Mucosa of gallbladder (tissue), 1 donor: ENCODE data around the gene EFNB1. TPM values are rescaled to one million over a fixed set of nuclear protein-coding genes. Genes with fewer than 3 reads are reported as not detected.
"Not testable (repeated sequence)": the region's sequence is repeated elsewhere in the genome, so short reads cannot be mapped to it uniquely, and the experiment has no call there.

Experiments used
- DNase-seq: peaks from one replicate; pipeline ENCODE4 v3.0.0-alpha.2; 2020; ENCODE audit warnings: low spot score
- total RNA-seq: library from RNA; stranded (reverse); gene quantifications from one replicate; pipeline ENCODE4 v1.2.1, GENCODE V29; 2021
- donor health status: DM: no; HTN: no; CAD: no.

EFNB1 gene
- 134 TPM for total RNA-seq

DNA sequence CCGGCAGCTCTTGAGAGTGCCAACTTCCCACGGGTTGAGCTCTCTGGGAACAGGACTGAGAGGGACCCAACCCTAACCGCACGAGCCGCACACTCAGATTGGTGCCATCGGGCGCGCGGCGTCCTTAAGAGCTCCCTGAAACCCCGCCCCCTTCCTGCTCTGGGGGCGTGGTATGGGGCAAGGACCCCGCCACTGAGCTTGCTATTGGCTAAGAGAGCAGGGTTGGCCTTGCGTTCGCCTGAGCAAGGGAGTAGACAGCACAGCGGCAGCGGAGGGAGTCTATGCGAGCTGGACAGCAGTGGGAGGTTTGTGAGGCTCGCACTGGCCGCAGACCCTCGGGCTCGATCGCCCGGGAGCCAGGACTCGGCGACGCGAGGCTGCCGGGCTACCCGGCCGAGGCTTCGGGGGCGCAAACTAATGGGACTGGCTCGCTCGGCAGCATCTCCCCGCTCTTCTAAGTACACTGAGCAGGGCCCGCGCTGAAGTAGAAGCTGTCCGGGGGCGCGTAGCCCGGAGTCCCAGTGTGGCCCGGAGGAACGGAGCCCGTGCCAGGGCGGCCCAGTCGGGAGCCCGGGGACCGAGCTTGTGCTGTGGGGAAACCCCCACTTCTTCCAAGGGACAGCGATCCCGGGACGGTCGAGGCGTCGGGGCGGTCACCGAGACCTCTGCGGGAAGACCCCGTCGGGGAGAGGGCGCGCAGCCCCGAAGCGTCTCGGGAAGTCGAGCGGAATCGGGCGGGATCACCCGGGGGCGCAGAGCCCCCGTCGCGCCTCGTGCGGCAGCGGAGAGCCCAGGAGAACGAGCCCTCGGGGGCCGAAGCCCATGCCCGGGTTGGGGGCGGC is at the start of gene EFNB1:
Gene EFNB1, plus strand, starts transcription at position 282 of the 842 bp plus-strand sequence. CDS start 756 bp downstream, outside the sequence.
- peak; percentile 92 for DNase-seq

DNA sequence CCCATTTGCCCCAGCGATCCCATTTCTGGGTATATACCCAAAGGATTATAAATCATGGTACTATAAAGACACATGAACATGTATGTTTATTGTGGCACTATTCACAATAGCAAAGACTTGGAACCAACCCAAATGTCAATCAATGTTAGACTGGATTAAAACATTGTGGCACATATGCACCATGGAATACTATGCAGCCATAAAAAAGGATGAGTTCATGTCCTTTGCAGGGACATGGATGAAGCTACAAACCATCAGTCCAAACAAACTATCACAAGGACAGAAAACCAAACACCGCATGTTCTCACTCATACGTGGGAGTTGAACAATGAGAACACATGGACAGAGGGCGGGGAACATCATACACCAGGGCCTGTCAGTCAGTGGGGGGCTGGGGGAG is 47.5 kb upstream of the EFNB1 start:
- DNase-seq = not testable (repeated sequence)

DNA sequence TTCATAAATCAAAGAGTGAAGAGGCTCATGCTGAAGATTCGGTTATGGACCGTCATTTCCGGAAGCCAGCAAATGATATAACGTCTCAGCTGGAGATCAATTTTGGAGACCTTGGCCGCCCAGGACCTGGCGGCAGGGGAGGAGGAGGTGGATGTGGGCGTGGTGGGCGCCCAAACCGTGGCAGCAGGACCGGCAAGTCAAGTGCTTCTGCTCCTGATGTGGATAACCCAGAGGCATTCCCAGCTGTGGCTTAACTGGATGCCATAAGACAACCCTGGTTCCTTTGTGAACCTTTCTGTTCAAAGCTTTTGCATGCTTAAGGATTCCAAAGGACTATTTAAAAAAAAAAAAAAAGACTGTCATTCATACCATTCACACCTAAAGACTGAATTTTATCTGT is 44.0 kb upstream of the EFNB1 start:
- no peak for DNase-seq

DNA sequence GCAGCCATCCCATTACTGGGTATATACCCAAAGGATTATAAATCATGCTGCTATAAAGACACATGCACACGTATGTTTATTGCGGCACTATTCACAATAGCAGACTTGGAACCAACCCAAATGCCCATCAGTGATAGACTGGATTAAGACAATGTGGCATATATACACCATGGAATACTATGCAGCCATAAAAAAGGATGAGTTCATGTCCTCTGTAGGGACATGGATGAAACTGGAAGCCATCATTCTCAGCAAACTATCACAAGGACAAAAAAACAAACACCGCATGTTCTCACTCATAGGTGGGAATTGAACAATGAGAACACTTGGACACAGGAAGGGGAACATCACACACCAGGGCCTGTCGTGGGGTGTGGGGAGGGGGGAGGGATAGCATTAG is 42.2 kb upstream of the EFNB1 start:
- not testable (repeated sequence) for DNase-seq

DNA sequence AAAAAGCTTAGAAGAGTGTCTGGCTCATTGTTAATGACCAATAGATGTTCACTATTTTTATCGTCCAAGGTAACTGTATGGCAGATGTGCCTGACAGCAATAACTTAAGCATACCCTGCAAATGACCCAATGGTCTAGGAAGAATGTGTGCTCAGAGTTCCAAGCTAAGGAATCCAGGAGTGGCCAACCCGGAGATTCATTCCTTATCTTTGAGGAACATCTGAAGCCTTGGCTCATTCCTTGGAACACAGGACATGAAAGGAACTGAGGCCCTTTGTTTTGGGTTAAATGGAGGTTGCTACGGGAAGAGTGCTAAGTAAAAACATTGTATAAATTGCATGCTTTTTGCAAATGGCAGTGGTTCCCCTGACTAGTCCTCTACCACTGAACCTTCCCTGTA is 38.9 kb upstream of the EFNB1 start:
- no peak for DNase-seq

DNA sequence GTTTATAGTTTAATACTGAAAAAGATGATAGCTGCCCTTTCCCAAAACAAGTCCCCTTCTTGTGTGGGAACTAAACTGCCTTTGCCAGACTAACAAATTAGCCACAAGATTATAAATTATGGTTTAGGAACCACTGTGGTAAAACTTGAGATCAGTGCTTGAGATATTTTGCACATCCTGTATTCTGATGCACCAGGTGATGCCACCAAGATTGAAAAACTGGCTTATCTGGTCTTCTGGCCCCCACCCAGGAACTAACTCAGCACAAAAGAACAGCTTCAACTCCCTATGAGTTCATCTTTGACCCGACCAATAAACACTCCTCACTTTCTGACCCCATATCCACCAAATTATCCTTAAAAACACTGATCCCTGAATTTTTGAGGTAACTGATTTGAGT is 36.7 kb upstream of the EFNB1 start:
- DNase-seq = no peak

DNA sequence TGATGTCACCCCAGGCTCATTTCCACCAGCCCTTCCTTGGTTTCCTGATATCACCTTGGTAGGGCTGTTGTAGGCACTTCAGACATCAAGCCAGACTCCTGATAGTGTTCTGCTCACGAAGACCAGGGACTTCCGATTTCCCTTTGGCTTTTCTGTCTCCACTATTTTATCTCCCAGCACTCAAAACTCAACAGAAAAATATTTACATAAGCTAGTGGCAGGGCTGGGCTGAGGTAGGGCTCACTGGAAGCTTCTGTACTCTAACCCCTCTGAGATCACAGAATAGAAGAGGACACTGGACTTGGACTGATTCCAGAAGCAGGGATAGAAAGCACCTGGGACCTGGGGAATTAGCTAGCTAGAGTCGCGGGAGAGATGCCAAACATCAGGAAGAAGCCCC is 34.4 kb upstream of the EFNB1 start:
- DNase-seq = no peak

DNA sequence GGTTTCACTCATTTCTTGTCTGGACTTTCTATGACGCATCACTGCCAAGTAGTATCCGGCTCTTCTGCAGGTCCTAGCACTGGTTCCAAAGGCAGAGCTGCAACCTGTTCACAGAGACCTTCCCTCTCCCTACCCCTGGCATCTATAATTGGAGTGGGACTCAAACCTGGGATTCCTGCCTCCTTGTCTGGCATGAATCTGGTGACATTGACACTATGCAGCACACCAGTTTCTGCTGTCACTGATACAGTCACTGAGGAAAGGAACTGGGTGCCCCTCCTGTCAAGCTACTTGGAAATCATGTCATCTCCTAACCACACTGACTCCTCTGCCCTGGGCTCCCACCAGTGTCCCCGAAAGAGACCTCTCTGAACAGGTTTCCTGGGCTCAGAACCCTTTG is 33.1 kb upstream of the EFNB1 start:
- DNase-seq = no peak

DNA sequence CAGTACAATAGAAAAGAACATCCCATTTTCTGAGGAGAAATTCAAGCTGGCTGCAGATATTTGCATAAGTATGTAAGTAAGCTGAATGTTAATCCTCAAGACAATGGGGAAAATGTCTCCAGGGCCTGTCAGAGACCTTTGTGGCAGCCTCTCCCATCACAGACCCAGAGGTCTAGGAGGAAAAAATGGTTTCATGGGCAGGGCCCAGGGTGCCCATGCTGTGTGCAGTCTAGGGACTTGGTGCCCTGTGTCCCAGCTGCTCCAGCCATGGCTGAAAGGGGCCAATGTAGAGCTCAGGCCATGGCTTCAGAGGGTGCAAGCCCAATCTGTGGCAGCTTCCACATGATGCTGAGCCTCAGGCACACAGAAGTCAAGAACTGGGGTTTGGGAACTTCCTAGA is 30.4 kb upstream of the EFNB1 start:
- not testable (repeated sequence) for DNase-seq

DNA sequence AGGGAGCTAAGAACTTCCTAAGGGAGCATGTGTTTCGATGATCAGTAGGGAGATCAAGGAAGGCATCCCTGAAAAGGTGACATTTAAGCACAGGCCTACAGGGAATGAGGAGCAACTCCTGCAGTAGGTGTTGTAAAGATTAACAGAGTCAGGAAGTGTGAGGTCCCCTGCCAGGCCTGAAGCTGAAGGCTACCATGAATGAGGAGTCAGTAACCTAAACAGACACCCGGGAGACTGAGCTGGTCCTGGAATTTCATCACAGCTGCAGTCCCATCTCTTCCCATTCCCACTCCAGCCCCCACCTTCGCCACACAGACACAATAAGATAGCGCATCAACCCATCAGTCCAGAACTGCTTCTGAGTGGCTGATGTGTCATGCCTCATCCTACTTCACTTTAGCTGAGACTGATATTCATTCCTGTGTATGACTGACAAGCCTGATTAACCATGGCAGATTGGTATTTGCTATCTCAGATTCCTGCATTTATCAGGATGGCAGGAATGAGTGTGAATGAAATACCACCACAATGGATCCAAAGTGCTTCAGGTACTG is 27.0 kb upstream of the EFNB1 start:
- DNase-seq = no peak

DNA sequence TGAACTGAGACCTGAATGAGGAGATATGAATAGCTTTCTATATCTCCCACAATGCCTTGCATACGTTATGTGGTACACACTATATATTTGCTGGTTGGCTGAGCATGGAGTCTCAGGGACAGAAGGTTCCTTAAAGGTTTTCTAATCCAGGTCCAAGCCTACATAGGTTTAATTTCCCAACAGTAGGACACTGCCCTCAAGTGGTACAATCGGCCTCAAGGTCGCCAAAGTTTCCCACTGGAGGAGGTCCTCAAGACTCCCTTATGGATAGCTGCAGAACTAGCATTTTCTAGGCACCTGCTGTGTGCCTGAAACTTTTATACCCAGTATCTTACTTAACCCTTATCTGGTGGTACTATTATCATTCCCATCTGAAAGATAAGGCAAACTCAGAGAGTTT is 21.0 kb upstream of the EFNB1 start:
- DNase-seq = no peak

DNA sequence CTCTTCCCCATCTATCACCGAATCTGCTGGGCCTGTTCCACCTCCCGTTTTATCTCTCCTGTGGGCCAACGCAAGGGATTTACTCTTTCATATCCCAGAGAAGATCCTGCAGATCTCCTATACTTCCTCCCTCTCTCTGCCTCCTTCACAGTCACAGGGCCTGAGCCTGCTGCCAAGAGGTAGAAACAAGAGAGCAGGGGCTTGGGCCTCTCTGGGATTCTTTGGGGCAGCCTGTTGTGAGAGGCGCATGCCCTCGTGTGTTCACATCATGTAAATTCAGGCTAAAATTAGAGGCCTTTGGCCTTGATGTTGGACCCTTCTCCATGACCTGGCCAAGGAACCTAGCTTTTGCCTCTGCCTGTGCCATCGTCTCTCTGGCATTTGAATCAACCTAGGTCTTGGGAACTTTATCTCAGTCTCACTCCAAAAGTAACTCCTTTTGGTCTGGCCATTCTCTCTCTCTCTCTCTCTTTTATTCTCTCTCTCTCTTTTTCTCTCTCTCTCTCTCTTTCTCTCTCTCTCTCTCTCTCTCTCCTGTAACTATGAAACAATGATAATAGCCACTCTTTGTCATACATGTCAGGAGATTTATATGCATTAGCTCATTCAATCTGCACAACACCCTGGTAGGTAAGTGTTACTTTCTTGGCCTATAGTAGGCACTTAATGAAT is 20.0 kb upstream of the EFNB1 start:
- DNase-seq = no peak

DNA sequence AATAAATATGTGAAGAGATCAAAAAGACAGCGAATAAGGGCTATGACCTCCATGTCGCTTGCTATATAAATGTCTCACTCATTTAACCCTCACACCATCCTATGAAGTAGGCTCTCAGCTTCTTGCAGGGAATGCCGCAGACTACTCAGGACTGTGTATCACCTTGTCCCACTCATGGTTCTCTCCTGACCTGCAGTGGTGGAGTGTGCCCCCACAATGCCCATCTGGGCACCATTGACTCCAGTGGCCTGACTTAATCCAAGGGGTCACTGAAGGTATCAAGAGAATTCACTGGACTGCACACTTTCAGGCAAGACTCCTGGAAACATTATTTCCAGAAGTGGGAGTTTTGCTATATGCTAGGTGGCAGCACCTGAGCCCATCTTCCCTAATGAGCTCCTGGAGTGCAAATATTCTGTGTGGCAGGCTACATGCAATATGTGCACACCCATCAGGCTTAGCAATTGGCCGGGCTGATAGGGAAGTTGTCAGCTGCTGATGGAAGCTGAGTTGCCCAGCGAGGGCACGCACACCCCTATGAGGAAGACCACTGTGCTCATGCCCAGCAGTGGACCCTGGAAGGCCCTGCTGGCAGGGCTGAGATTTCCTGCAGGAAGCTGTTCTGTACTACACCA is 8.2 kb upstream of the EFNB1 start:
- no peak for DNase-seq

DNA sequence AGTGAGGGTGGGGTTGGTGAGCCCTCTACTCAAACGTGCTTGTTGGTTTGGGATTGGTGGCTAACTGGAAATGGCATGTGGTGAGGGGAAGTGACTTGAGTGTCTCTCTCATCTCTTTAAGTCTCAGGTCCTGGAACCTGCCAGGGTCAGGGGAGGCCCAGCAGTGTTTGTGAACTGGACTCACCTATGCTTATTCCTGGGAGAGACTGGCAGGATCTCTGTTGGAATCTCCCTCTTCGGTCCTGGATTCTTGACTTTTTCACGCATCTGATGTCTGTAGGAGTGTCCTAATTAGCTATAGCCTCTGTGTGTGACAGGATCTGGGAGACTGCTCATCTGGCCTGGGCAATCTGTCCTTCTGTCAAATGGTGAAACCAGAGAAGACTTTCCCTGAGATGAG is 7.2 kb upstream of the EFNB1 start:
- no peak for DNase-seq

DNA sequence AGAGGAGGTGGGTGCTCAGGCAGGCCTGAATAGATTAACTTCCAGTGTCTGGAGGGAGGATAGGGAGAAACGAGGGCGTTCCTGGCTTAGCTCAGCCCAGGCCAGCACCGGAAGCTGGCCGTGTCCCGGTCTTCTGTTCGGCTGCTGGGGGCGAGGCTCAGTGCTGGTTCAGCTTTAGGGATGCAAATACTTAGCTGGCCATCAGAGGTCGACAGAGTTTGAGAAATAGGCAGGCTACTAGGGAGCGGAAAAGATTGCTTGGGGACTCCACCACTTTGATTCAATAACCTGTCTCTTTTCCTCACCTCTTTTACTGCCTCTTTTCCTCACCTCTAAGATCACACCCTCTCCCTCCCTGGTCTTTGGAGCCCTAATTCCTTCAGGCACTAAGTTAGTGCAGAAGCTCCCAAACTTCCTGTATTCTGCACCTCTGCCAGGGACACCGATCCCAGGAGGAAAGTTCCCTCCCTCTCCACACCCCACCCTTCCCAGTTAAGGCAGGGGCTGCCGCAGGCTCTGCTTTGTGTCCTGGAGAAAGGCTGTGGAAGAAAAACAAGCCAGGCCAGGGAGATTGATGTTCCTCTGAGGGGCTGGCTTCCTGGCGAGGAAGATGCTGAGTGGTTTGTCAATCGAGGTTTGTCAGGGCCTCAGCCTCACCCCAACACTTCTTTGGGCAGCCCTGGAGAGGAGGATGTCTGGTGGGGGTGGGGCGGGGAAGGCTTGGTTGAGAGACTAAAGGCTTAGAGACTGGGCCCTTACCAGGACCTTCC is 6.0 kb upstream of the EFNB1 start:
- DNase-seq = peak; percentile 25

DNA sequence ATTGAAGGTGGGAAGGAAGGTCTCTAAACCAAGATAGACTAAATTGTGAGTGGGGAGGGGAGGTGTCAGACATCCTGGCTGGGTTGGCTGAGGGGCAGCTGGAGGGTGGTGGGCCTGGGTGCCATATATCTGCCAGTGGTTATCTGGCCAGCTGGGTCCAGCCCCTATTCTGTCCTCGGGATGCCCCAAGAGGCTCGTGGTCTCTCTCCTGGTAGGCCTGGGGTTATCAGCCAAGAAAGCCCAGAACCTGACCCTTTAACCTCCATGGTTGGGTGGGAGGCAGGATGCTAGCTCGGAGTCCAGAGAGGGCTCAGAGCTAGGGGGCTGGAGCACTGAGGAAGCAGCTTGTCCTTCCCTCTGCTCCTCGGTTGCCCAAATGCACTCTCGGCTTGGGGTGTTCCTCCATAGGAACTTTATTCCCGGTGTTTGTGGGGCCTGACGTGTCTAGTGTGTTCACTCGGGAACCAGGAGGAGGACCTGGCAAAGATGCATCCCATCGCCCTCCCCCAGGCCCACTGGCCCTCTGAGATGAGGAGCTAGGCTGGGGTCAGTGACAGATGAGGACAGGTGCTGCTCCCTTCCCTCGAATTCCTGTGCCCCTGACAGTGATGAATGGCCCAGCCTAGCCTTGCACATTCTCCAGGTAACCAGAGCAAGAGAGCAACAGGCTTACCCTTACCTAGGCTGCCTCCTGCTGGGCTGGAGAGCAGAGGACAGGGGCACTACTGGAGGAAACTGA is 5.2 kb upstream of the EFNB1 start:
- no peak for DNase-seq

DNA sequence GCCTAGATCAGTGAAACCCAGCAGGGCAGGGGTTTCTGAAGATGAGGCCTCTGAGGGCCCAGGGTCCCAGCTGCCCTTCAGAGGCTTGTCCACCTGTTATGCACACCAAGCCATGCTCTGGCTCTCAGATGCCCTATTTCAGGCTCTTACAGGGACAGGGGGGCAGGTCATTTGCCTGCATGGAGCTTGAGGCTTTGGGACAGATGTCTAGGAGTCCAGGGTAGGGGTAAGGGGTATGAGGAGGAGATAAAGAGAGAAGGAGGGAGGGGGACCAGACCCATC is 4.7 kb upstream of the EFNB1 start:
- no peak for DNase-seq

DNA sequence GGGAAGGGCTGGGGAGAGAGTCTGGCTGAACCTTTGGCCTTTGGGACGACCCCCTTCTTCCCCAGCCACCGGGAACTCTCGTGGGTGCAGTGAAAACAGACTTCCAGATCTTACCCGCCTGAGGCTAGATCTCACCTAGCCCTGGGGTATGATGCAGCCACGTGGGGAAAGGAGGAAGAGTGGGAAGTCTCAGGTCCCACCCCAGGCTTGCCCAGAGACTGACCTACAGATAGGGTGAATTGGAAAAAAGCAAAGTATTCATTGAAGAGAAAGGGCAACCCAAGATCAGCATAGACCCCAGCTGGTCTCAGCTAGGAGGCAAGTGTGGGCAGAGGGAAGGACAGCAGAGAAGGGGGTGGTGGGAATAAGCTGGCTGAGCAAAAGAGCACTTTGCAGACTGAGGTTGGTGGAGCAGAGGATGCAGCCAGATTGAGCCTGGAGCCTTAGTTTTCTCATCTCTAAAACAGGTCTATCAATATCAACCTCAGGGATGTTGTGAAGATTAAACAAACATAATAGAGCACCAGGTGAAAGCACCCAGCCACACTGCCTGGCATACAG is 4.2 kb upstream of the EFNB1 start:
- no peak for DNase-seq

DNA sequence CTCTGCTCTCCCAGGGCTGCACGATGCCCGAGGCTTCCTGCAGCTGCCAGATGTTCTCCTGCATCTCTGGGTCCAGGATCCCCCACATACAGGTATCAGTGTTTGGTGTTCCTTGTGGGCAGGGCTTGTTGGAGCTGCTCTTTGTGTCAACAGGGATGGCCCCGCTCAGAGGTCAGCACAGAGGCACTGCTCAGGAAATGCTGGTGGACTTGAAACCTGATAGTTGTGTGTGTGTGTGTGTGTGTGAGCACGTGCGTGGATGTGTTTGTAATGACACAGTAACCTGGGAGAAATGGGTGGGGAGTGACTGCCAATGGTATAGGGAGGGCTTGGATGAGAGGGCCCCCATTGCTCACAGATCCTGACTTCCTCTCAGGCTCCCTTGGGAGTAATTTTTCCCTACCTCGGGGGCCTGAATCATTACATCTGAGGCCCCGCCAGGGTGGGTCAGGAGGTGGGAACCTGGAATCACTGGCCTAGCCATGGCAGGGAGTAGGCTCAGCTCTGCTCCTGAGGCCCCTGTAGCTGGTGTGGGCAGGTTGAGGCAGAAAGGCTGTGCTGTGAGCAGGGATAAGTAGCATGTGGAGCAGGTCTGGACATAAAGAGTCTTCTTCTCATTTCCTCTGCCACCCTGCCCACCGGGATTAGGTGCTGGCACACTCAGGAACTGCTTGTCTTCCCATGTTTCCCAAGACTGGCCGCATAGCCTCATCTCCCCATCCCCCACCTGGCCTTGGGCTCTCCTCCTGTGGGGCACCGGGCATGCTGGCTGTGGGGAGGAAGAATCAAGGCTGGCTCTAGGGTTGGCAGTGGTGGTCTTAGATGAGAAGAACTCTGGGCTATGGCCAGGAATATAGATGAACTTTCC is 2.5 kb upstream of the EFNB1 start:
- peak; percentile 10 for DNase-seq

DNA sequence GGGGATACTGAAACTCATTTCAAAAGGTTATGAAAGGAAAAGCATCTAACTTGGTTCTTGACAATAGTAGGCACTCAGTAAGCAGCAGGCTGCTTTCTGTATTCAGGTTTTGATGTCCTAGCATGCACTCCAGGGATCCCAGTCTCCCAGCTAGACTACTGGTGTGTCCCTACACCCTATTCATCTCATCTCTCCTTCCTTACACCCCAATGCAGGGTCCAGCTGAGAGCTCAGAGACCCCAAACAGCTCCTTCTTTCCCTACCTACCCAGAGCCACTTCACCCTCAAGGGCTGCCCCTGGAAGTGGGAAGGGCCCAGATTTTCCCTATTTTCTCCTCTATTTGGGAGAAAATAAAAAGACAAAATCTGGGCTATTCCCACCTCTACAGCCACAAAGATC is 1.6 kb upstream of the EFNB1 start:
- no peak for DNase-seq
